ENCODE data around the gene BACH2. TPM values are rescaled to one million over a fixed set of nuclear protein-coding genes. Genes with fewer than 3 reads are reported as not detected.

The BACH2 gene
- polyA plus RNA-seq, 2 of the 4 experiments (the other 2 are of a cell fraction) = 0.01 to 0.36 TPM

- 11% methylated on average over 1 of the region's 1 CpG for WGBS (ENCODE audit: missing lambda C conversion rate)
- Histone ChIP-seq H3K4me3 (no peak overlapping the region), H3K4me2 (no peak overlapping the region), H3K4me1 (no peaks in the 10 kb centered on the region), H3K27ac (no peak overlapping the region), H3K9me3 (no peaks in the 10 kb centered on the region)
- DNase-seq (ENCODE audit: low read depth in 1 of 2, low spot score in 1 of 2) (no peak), ATAC-seq (no peak), FAIRE-seq (no peak)
- TF ChIP-seq MAX (IDR thresholded peaks at IDR 0.05) (no peak), TFCP2L1 (CRISPR knock-in tag; IDR thresholded peaks at IDR 0.05) (no peak), ESRRA (IDR thresholded peaks at IDR 0.05; ENCODE audit: borderline replicate concordance, low read length) (no peak), GATA3 (IDR thresholded peaks at IDR 0.05; ENCODE audit: borderline replicate concordance) (no peak), RFX5 (IDR thresholded peaks at IDR 0.05) (no peak), HOXB5 (CRISPR knock-in tag; IDR thresholded peaks at IDR 0.05) (no peak), CBX2 (IDR thresholded peaks at IDR 0.05; ENCODE audit: borderline replicate concordance, low read depth) (no peak), HOXB13 (CRISPR knock-in tag; IDR thresholded peaks at IDR 0.05; ENCODE audit: low read depth) (no peak), MAFK (IDR thresholded peaks at IDR 0.05; ENCODE audit: partially characterized antibody) (no peak), FOSB (CRISPR knock-in tag; IDR thresholded peaks at IDR 0.05) (no peak), REST (IDR thresholded peaks at IDR 0.05) (no peak), HOXA7 (CRISPR knock-in tag; IDR thresholded peaks at IDR 0.05) (no peak), EHF (CRISPR knock-in tag; IDR thresholded peaks at IDR 0.05) (no peak), ELK1 (IDR thresholded peaks at IDR 0.05; ENCODE audit: low read depth, low read length) (no peak), HEYL (CRISPR knock-in tag; IDR thresholded peaks at IDR 0.05) (no peak), HES2 (IDR thresholded peaks at IDR 0.05) (no peak), EP300 (IDR thresholded peaks at IDR 0.05) (no peak), ZFP36 (IDR thresholded peaks at IDR 0.05; ENCODE audit: borderline replicate concordance, partially characterized antibody) (no peak), TP53 (CRISPR knock-in tag; IDR thresholded peaks at IDR 0.05) (no peak), KDM5A (IDR thresholded peaks at IDR 0.05) (no peak)
- ChIA-PET POLR2A (no interaction called here), CTCF (no interaction called here)
Observed at GRCh38 chr6:90301816-90302215, 5.2 kb upstream of the BACH2 start.

GRCh38 chr6:90298459-90299053, 1.9 kb upstream of the BACH2 start:
- FAIRE-seq = no peak
- Histone ChIP-seq H3K27ac (no peak overlapping the region), H3K4me3 (no peak overlapping the region), H3K4me2 (no peak overlapping the region), H3K4me1 (peaks cover 6% of the 10 kb centered on the region; the same call in 1 of the 3 replicates), H3K9me3 (no peaks in the 10 kb centered on the region)
- no peak for DNase-seq (ENCODE audit: low read depth in 1 of 2, low spot score in 1 of 2)
- WGBS (ENCODE audit: missing lambda C conversion rate) = 68% methylated on average over 7 of the region's 7 CpGs
- CTCF ChIA-PET = interaction anchor here (1.5 kb wide), 1 partner anchor 95 kb away, joined by 3 read pairs; no protein-coding TSS in a partner anchor
- POLR2A ChIA-PET = no interaction called here
- no peak for ATAC-seq
- TF ChIP-seq JUN (IDR thresholded peaks at IDR 0.05) (no peak), HOXA7 (CRISPR knock-in tag; IDR thresholded peaks at IDR 0.05) (no peak), FOSL2 (IDR thresholded peaks at IDR 0.05) (no peak), FOSL2 (CRISPR knock-in tag; IDR thresholded peaks at IDR 0.05) (no peak), GATA3 (IDR thresholded peaks at IDR 0.05; ENCODE audit: borderline replicate concordance) (no peak), FOXS1 (CRISPR knock-in tag; IDR thresholded peaks at IDR 0.05) (no peak), CHD2 (IDR thresholded peaks at IDR 0.05; ENCODE audit: low read length, partially characterized antibody) (no peak), SMC3 (IDR thresholded peaks at IDR 0.05) (no peak), CTCF (IDR thresholded peaks at IDR 0.05) (no peak), ATOH8 (CRISPR knock-in tag; IDR thresholded peaks at IDR 0.05; ENCODE audit: low read depth) (no peak), TP53 (CRISPR knock-in tag; IDR thresholded peaks at IDR 0.05) (no peak), USF2 (IDR thresholded peaks at IDR 0.05) (no peak), MAX (IDR thresholded peaks at IDR 0.05) (no peak), MYC (IDR thresholded peaks at IDR 0.05; ENCODE audit: borderline replicate concordance, low read length) (no peak), POLR2A (IDR thresholded peaks at IDR 0.05; ENCODE audit: low read length) (no peak)
